Epithelial cell of esophagus (primary cell): ENCODE data around the gene GRIK5.

Source experiments
- DNase-seq: peaks from one replicate; pipeline ENCODE4 v3.0.0; 2010; ENCODE audit warnings: low read depth
- H3K4me3 ChIP-seq: 2 replicates; pipeline ENCODE4 v1.5.1; 2011; ENCODE audit warnings: mild to moderate bottlenecking, low read length, control low read depth
- CTCF ChIP-seq: IDR thresholded peaks from 2 replicates; pipeline ENCODE4 v1.5.1; 2011; ENCODE audit warnings: low read depth, mild to moderate bottlenecking, low read length, control low read depth, inconsistent platforms; ENCODE audit not compliant: insufficient read depth; ENCODE audit errors: missing control alignments

Gene GRIK5

GRCh38 chr19:41990028-41990427, 80.0 kb downstream of the GRIK5 start:
- H3K4me3 ChIP-seq = no peak overlapping the region
- no peak for TF ChIP-seq CTCF
- DNase-seq = no peak

GRCh38 chr19:41988947-41989346, 81.1 kb downstream of the GRIK5 start:
- TF ChIP-seq CTCF = no peak
- DNase-seq = no peak
- no peak overlapping the region for H3K4me3 ChIP-seq

GRCh38 chr19:41987141-41987860, 82.7 kb downstream of the GRIK5 start:
- H3K4me3 ChIP-seq = no peak overlapping the region
- DNase-seq = no peak
- no peak for TF ChIP-seq CTCF

- no peak for DNase-seq
- no peak for TF ChIP-seq CTCF
- H3K4me3 ChIP-seq = no peak overlapping the region
Measured at GRCh38 chr19:41984961-41985360, 85.0 kb downstream of the GRIK5 start.

GRCh38 chr19:41981724-41982123, 88.3 kb downstream of the GRIK5 start:
- no peak overlapping the region for H3K4me3 ChIP-seq
- TF ChIP-seq CTCF = no peak
- DNase-seq = no peak

GRCh38 chr19:41978470-41978869, 91.5 kb downstream of the GRIK5 start:
- H3K4me3 ChIP-seq = no peak overlapping the region
- TF ChIP-seq CTCF = no peak

GRCh38 chr19:41977916-41978315, 92.1 kb downstream of the GRIK5 start:
- no peak for TF ChIP-seq CTCF
- no peak overlapping the region for H3K4me3 ChIP-seq
- no peak for DNase-seq

More at GRCh38 chr19:41978470-41978869, 91.5 kb downstream of the GRIK5 start:
- DNase-seq = no peak
